Hippocampal formation (tissue), 2 donors: ENCODE data around the gene SYNGR2.
"Not testable (repeated sequence)": the region's sequence is repeated elsewhere in the genome, so short reads cannot be mapped to it uniquely, and the experiment has no call there.

Source experiments
- DNase-seq, 2 donors: peaks; one replicate each; lab custom pipeline; 2025; lab: John Stamatoyannopoulos, UW

Gene SYNGR2

GRCh38 chr17:78130090-78130436 is 38.3 kb upstream of the SYNGR2 start:
- DNase-seq: no peak

- DNase-seq: no peak
These were observed 37.8 kb upstream of the SYNGR2 start, which contains the start of gene TMC8 for GRCh38 chr17:78130437-78131101. TSS of gene TMC8 (plus strand) at chr17:78130771. CDS start at chr17:78131589, 818 bp downstream.

- no peak for DNase-seq
These were observed 37.0 kb upstream of the SYNGR2 start for GRCh38 chr17:78131172-78132083.

- no peak for DNase-seq
These were observed 36.2 kb upstream of the SYNGR2 start for GRCh38 chr17:78132084-78132676.

- no peak for DNase-seq
These were observed 35.6 kb upstream of the SYNGR2 start for GRCh38 chr17:78132767-78133178.

GRCh38 chr17:78133179-78133951 is 35.0 kb upstream of the SYNGR2 start:
- DNase-seq: no peak

- no peak for DNase-seq
These were observed 34.1 kb upstream of the SYNGR2 start for GRCh38 chr17:78133971-78134898.

GRCh38 chr17:78134899-78135385 is 33.4 kb upstream of the SYNGR2 start:
- no peak for DNase-seq

- DNase-seq: no peak
These were observed 32.4 kb upstream of the SYNGR2 start for GRCh38 chr17:78135858-78136500.

GRCh38 chr17:78137392-78138203 is 30.8 kb upstream of the SYNGR2 start:
- DNase-seq: no peak

GRCh38 chr17:78138204-78139060 is 29.9 kb upstream of the SYNGR2 start:
- DNase-seq: no peak

GRCh38 chr17:78139861-78140168 is 28.6 kb upstream of the SYNGR2 start:
- not testable (repeated sequence) for DNase-seq

GRCh38 chr17:78140169-78141051 is 28.0 kb upstream of the SYNGR2 start:
- DNase-seq: peak in 1 of 2 donors; percentile 45

GRCh38 chr17:78141437-78142118 is 26.8 kb upstream of the SYNGR2 start:
- DNase-seq: no peak

GRCh38 chr17:78142119-78142861 is 26.1 kb upstream of the SYNGR2 start:
- DNase-seq: no peak
